ENCODE measurements around the gene TIE1.

The TIE1 gene

DNA sequence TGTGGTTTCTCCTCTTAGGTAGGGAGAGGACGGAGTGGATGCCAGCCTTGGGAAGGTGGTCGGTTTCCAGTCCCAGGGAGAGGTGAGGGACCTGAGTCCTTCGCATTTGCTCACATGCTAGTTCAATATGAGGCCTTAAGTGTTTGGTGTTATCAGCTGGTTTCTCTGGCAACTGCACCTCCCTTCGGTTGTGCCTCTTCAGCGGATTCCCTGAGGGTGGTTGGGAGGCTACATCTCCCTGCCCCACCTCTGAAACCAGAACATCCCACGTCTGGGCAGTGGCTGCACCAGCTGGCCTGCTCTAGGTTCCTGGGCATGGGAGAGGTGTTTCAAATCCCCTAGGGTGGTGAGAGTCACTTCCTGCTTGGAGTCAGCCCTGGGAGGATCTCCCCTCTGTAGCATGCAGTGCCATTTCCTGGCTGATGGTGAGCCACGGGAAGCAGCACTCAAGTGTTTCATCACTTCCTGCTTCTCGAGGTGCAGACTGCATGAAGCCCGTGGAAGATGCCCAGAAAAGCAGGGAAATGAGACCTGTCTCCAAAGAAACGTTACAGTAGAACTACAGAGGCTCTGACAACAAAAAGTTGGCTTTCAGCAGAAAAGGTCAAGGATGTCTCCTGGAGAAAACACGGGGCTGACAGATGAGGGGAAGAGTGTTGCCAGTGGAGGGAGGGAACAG lies 26.5 kb upstream of the TIE1 start:
- peak; percentile 84 for DNase-seq

GRCh38 chr1:43274804-43275180 lies 26.0 kb upstream of the TIE1 start:
- DNase-seq, result no peak

DNA sequence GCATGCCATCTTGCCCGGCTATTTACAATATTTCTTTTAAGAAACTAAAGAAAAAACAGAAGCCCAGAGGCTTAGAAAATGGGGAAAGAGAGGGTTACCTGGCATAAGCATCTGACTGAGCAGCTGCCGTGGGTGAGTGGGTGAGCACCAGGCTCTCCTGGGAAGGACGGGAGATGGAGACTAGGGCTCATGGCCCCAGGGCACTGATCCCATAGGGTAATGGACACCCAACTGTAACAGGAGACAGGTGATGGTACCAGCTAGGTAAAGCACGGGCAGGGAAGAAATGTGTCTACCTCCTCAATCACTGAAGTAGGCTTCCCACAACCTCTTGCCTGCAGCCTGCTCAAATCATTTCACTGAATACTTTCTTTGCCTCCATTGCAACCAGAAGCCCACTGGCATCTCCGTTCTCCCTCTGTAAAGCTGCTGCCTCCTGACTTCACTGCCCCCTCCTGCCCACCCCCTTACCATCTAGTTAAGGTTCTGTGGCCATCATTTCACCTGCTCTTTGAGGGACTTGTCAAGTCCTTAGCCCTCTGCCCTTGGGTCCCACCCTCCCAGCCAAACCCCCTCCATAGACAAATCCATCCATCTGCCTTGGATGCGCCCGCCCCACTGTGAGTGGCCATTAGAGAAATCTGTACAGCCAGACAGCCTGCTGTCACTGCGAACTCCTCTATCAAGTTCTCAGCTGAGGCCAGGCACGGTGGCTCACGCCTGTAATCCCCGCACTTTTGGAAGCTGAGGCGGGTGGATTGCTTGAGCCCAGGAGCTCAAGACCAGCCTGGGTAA lies 24.8 kb upstream of the TIE1 start:
- DNase-seq, result no peak

DNA sequence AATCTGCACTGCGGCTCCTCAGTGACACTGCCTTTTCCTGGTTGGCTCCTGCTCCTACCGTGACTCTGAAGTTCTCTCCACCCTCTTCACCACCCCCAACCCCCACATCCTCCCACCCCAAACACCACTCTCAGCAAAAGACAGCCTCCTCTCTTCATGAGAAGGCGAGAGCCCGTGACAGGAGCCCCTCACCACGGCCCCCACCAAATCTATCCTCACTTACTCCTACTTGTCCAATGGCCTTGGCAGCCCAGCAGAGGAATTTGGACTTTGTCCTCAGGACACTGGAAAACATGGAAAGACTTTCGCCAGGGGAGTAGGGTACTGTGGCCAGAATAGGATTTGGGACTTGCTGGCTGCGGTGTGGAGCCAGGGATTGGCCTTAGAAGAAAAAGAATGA lies 24.1 kb upstream of the TIE1 start:
- DNase-seq, result no peak

DNA sequence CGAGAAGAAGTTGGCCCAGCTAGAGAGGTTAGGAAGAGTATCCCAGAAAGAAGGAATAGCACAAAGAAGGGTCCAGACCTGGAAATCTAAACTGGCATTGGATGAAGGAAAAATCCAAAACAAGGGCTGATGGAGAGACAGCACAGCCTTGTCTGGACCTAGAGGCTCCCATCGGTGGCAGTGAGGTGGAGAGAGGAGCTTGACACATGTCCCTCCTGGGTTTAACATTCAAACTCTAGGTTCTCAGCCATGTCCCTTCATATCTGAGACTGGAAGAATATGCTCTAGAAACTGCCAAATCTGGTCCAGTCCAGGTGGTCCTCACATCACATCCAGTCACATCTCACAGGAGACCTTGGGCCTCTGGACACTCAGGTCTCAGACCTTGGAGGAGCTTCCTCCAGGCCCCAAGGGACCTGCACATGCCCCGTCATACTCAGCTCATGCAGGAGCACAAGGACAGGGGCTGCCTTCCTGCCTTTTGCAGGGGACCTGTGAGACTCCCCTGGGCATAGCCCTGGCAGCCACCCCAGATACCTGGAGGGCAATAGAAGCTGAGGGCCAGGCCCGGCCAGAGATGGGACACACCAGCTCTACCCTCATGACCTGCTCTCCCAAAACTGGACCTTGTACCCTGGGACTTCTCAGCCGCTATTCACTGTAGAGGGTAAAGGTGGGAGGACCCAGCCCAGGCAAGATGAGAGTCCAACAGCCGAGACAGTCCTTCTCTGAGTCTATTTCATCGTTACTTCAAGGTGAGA lies 23.5 kb upstream of the TIE1 start:
- DNase-seq, result no peak

- no peak for DNase-seq
Observed at GRCh38 chr1:43279161-43279560, 21.6 kb upstream of the TIE1 start.

DNA sequence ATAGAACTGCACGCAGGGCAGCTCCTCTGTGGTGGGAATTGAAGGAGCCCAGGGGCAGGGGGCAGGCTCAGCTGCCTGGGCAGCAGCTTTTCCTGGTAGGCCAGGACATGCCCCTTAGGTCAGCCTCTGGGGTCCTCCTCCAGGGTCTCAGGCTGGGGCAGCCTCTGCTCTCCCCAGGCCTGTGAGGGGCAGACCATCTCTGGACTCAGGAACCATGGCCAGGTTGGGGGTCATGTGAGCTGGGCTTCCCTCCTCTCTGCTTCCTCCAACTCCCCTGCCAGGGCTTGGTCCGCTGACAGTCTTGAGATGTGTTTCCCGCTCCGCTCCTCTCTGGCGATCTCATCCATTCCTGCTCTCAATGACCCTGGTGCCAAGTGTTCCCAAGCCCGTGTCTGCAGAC lies 21.1 kb upstream of the TIE1 start:
- DNase-seq, result no peak

DNA sequence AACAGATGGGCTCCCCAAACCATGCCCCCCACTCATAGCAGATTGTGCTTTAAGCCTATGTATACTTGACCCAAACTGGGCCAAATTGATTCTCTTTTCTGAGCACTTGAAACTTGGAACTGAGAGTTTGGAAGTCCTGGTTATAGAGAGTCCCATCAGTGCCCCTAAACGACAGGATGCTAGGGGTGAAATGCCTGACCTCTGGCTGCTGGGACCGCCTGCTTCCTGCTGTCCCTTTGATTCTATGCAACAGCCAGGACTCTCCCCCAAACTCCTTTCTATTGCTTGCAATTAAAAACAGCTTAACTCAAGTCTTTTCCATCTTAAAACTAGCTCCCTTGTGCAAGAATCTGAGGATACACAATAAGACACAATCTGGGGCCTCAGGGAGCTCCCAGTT lies 20.1 kb upstream of the TIE1 start:
- no peak for DNase-seq

GRCh38 chr1:43282220-43283195 lies 18.3 kb upstream of the TIE1 start:
- DNase-seq, result peak; percentile 74

GRCh38 chr1:43284065-43284464 lies 16.7 kb upstream of the TIE1 start:
- no peak for DNase-seq

DNA sequence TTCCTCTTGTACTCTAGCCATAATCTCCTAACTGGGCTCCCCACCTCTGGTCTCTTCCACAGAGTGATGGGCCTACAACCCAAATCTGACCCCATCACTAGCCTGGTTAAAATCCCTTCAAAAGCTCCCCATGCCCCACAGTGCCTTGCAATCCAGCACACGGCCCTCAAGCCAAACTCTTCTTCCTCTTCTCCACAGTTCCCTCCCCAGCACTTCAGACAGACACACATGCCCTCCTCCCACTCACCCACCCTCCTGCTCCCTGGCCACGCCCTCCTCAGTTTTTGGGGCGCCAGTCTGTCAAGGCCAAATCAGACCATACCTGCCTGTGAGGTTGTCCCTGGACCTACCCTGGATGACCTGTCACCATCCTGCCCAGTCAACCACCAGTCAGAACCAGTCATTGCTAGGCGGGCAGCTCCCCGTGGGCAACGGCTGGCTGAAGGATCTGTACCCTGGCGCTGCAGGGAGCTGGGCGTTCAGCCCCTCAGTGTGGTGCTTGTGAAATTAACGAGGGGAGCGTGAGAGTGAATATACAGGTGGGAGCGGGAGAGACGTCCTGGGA lies 16.2 kb upstream of the TIE1 start:
- DNase-seq, result peak; percentile 30

DNA sequence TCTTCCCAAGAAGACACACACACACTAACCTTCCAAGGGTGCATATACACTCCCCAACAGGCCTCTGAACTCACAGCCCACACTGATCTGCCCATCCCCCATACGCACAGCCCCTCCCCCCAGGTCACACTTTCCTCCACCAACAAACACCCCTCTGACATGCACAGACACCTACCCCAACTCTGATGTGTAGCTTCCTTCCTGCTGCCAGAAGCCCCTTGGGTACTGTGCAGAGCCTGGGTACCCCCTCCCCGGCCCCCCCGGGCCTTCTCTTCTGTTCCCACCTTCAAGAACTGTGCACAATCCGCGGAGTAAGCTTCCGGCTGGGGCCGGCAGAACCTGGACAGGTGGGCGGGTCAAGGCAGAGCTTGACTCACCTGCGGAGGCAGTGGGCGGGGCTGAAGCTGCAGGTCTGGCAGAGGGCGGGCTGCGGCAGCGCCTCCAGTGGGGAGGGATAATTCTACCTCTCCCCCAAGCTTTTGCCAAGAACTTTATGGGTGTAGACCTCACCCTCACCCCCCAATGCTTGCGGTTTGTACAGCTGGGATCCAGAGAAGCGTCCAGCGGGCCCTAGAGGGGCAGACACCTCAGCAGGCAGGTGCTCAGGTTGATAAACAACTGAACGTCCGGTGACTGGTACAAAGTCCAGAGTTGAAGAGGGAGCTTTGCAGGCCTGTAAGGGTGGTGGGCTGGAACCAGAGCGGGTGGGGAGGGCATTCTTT lies 15.4 kb upstream of the TIE1 start, which contains the start of gene C1orf210:
TSS of gene C1orf210 (minus strand) at position 313 of the 722 bp plus-strand sequence. CDS start 2,311 bp downstream, outside the sequence.
- DNase-seq, result peak; percentile 100

DNA sequence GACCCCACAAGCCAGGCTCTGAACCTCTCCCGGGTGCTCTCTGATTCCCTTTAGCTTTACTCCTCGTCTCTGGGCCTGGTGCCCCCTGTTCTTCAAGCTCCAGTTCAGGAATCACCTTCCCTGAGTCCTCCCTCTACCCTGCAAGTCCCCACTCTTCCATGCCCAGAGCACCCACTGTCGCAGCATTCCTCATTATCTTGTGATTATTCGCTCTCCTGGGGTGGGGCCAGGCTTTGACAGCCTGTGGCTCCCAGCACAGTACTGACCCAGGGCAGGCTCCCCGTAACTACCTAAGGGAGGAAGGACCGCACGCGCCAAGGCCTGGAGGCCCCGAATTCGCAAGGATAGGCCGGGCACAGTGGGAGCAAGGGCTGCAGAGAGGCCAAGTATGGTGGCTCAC lies 14.7 kb upstream of the TIE1 start:
- no peak for DNase-seq

GRCh38 chr1:43286533-43286932 lies 14.2 kb upstream of the TIE1 start:
- no peak for DNase-seq

- no peak for DNase-seq
Observed at GRCh38 chr1:43288058-43288784, 12.6 kb upstream of the TIE1 start.

- DNase-seq, result no peak
Observed at GRCh38 chr1:43288785-43289706, 11.7 kb upstream of the TIE1 start.

- no peak for DNase-seq
Observed at GRCh38 chr1:43292216-43292615, 8.6 kb upstream of the TIE1 start.

DNA sequence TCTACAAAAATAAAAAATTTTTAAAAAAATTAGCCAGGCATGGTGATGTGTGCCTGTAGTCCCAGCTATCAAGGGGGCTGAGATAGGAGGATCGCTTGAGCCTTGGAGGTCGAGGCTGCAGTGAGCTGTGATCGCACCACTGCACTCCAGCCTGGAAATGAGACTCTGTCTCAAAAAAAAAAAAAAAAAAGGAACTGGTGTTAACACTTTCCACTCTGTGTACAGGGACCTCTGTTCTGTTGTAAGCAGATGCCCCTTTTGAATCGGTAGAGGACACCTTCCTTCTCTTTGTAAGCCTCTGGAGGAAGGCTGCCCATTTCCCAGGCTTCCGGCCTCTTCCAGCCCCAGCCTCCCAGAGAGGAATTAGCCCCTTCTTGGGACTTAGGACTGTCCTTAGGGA lies 8.1 kb upstream of the TIE1 start:
- no peak for DNase-seq

DNA sequence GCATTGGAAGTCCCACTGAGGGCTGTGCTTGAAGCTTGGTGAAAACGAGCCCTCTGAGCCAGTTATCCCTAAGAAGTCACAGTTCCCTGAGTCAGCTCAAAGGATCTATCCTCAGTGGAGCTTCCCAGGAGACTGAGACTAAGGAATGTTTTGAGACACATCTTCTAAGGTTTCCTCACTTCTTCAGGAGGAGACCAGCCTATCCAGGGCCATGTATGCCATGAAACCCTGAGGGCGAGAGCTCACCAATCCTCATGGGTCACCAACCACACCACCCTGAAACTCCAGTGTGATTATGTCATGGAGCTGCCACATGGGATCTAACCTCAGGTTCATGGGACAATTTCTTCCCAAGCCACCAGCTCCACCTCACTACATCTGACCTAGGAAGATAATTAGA lies 7.6 kb upstream of the TIE1 start:
- no peak for DNase-seq
